Central memory CD8-positive, alpha-beta T cell (primary cell): ENCODE data around the gene CCR1.
"Not testable (repeated sequence)": the region's sequence is repeated elsewhere in the genome, so short reads cannot be mapped to it uniquely, and the experiment has no call there.

Experiments used
- ATAC-seq: fragments of 150-1000 bp; cut with Tn5 transposase; replicated peaks from 2 replicates; pipeline ENCODE4 v1.10.0; 2022; ENCODE audit warnings: mild to moderate bottlenecking, moderate FRiP score, moderate number of reproducible peaks; ENCODE audit not compliant: poor library complexity, severe bottlenecking; ENCODE audit errors: extremely low read depth
- DNase-seq, 2 donors: peaks; one replicate each; pipeline ENCODE4 v3.0.0; 2021; ENCODE audit warnings: low spot score in 2 of 2
- H3K27ac Mint-ChIP-seq: one replicate; pipeline ENCODE4 v1.8.0; 2022; ENCODE audit warnings: low read depth, mild to moderate bottlenecking, moderate library complexity, mixed read lengths
- H3K27me3 Mint-ChIP-seq: one replicate; pipeline ENCODE4 v1.8.0; 2022; ENCODE audit warnings: mixed read lengths
- H3K36me3 Mint-ChIP-seq: one replicate; pipeline ENCODE4 v1.8.0; 2022; ENCODE audit warnings: mild to moderate bottlenecking, moderate library complexity, mixed read lengths; ENCODE audit not compliant: insufficient read depth
- H3K4me1 Mint-ChIP-seq: one replicate; pipeline ENCODE4 v1.8.0; 2022; ENCODE audit warnings: mixed read lengths
- H3K4me3 Mint-ChIP-seq: one replicate; pipeline ENCODE4 v1.8.0; 2022; ENCODE audit warnings: mild to moderate bottlenecking, moderate library complexity, mixed read lengths
- H3K9me3 Mint-ChIP-seq: one replicate; pipeline ENCODE4 v1.8.0; 2022; ENCODE audit warnings: mixed read lengths

The CCR1 gene

DNA sequence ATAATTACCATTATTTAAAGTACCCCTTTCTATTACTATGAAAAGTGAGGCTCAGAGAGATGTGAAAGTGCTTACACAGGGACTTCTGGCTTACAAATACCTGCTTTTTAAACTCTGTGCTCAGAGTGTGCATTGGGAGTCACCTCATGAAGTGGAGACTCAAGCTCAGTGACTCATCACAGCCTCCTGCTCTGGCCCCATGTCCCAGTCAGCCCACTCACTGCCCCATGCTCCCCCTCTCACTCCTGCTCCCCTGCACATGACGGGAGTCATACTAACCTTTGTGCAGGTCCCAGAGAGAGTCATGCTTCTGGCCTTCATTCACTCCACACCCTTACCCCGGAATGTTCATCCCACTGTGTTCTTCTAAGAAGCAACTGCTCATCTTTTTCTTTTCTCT, 20.2 kb downstream of the CCR1 start:
- H3K27me3 Mint-ChIP-seq, result no peaks in the 10 kb centered on the region
- peaks cover 20% of the 10 kb centered on the region for H3K4me1 Mint-ChIP-seq
- ATAC-seq, result no peak

DNA sequence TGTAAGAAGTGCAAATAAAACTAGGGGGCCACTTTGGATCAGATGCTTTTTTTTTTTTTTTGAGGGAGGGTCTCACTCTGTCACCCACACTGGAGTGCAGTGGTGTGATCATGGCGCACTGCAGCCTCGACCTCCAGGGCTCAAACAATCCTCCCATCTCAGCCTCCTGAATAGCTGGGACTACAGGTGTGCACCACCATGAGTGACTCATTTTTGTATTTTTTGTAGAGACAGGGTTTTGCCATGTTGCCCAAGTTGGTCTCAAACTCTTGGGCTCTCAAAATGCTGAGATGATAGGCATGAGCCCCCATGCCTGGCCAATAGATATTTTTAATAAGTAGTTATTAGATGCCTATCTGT, 20.8 kb downstream of the CCR1 start:
- DNase-seq (no peak), ATAC-seq (no peak)
- H3K4me3 Mint-ChIP-seq, result no peak overlapping the region
- H3K36me3 Mint-ChIP-seq, result peaks cover 1% of the 10 kb centered on the region
- H3K9me3 Mint-ChIP-seq, result no peaks in the 10 kb centered on the region
- H3K4me1 Mint-ChIP-seq, result peaks cover 20% of the 10 kb centered on the region
- peak overlapping the region; percentile 51 for H3K27ac Mint-ChIP-seq
- no peaks in the 10 kb centered on the region for H3K27me3 Mint-ChIP-seq

More for the DNA sequence above, 20.2 kb downstream of the CCR1 start:
- H3K4me3 Mint-ChIP-seq, result no peak overlapping the region
- no peaks in the 10 kb centered on the region for H3K9me3 Mint-ChIP-seq
- H3K36me3 Mint-ChIP-seq, result peaks cover 1% of the 10 kb centered on the region
- DNase-seq, result no peak
- peak overlapping the region; percentile 51 for H3K27ac Mint-ChIP-seq

DNA sequence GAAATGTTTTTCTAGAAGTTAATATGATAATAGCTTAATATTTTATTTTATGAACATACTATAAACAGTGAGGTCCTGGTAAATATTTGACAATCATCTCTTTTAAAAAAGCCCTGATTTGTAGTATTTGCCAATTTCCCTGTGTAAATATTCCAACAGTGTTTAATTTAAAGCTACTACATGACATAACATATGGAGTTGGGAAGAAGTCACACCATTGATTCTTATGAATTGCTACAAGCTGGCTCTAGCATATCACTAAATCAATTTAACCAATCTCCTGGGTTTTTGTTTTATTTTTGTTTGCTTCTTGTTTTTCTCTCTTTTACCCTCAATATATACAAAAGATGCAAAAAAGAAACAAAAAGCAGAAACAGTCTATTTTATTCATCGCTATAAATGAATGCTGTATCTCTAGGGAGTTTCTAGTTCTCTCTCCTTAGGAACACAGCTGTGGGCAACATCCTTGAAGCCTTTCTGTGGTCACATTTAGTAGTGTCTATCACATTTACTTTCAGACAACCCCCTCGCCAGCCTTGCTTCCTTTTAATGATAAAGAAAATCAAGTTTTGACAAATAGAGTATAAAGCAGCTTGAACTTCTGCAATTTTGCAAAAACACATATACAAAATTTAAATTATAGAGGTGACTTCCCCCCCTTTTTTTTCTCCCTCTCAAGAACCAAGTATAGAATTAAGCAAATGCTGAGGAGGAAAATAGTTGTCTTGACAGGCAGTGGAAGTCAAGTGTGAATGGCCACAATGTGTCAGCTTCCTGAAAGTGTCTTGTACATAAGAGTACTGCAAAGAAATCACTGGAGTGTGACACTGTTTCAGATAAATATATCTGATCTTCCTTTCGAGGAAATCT, 21.4 kb downstream of the CCR1 start:
- Mint-ChIP-seq H3K27me3 (no peaks in the 10 kb centered on the region), H3K27ac (peak overlapping the region; percentile 51), H3K4me1 (peaks cover 20% of the 10 kb centered on the region), H3K4me3 (no peak overlapping the region), H3K9me3 (no peaks in the 10 kb centered on the region), H3K36me3 (peaks cover 1% of the 10 kb centered on the region)
- no peak for DNase-seq
- no peak for ATAC-seq

DNA sequence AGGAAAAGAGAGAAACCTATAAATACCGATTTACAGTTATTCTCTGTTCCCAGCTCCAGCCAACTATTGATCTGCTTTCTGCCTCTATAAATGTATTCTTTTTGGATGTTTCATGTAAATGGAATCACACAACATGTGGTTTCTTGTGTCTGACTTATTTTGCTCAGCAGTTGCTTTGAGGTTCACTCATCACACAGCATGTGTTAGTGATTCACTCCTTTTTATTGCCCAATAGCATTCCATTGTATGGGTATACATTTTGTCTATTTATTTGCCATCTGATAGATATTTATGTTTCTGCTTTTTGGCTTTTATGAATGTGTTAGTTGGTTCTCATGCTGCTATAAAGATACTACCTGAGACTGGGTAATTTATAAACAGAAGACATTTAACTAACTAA, 23.6 kb downstream of the CCR1 start:
- H3K9me3 Mint-ChIP-seq, result no peaks in the 10 kb centered on the region
- H3K27me3 Mint-ChIP-seq, result no peaks in the 10 kb centered on the region
- no peak for DNase-seq
- no peak overlapping the region for H3K27ac Mint-ChIP-seq
- H3K36me3 Mint-ChIP-seq, result peaks cover 1% of the 10 kb centered on the region
- no peak overlapping the region for H3K4me3 Mint-ChIP-seq
- no peak for ATAC-seq
- H3K4me1 Mint-ChIP-seq, result peaks cover 20% of the 10 kb centered on the region

DNA sequence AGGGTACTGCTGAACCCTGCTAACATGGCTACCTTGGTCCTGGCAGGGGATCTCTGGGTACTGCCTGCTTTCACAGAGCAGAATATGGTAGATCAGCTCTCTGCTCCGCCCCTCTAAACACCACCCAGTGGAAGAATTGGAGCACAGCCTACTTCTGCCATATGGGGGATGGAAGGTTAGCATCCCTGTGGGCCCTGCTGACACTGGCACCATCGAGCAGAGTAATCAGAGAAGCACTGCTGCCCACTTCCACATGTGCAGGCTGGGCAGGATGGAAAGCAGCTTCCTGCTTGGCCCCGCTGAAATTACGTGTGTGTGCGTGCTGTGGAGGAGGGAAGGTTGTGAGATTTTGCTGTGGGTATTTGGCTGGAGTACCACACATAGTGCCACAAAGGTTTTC, 24.8 kb downstream of the CCR1 start:
- DNase-seq (no peak), ATAC-seq (no peak)
- H3K27me3 Mint-ChIP-seq, result no peaks in the 10 kb centered on the region
- H3K4me3 Mint-ChIP-seq, result no peak overlapping the region
- H3K27ac Mint-ChIP-seq, result no peak overlapping the region
- peaks cover 1% of the 10 kb centered on the region for H3K36me3 Mint-ChIP-seq
- no peaks in the 10 kb centered on the region for H3K9me3 Mint-ChIP-seq
- H3K4me1 Mint-ChIP-seq, result peaks cover 19% of the 10 kb centered on the region

DNA sequence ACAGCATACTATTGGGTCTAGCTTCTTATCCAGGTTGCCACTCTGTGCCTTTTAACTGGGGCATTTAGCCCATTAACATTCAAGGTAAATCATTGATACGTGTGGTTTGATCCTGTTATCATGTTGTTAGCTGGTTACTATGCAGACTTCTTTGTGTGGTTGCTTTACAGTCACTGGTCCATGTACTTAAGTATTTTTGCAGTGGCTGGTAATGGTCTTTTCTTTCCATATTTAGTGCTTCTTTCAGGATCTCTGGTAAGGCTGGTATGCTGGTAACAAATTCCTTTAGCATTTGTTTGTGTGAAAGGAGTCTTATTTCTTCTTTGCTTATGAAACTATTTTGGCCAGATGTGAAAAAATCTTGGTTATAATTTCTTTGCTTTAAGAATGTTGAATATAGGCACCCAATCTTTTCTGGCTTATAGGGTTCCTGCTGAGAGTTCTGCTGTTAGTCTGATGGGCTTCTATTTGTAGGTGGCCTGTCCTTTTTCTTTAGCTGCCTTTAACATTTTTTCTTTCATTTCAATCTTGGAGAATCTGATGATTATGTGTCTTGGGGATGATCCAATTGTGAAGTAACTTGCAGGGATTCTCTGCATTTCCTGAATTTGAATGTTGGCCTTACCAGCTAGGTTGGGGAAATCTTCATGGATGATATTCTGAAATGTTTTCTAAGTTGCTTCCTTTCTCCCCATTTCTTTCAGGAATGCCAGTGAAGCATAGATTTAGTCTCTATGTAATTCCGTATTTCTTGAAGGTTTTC, 39.3 kb downstream of the CCR1 start:
- H3K9me3 Mint-ChIP-seq, result no peaks in the 10 kb centered on the region
- peaks cover 1% of the 10 kb centered on the region for H3K36me3 Mint-ChIP-seq
- no peak overlapping the region for H3K4me3 Mint-ChIP-seq
- no peaks in the 10 kb centered on the region for H3K4me1 Mint-ChIP-seq
- ATAC-seq (no peak), DNase-seq (no peak)
- no peaks in the 10 kb centered on the region for H3K27me3 Mint-ChIP-seq
- no peak overlapping the region for H3K27ac Mint-ChIP-seq

DNA sequence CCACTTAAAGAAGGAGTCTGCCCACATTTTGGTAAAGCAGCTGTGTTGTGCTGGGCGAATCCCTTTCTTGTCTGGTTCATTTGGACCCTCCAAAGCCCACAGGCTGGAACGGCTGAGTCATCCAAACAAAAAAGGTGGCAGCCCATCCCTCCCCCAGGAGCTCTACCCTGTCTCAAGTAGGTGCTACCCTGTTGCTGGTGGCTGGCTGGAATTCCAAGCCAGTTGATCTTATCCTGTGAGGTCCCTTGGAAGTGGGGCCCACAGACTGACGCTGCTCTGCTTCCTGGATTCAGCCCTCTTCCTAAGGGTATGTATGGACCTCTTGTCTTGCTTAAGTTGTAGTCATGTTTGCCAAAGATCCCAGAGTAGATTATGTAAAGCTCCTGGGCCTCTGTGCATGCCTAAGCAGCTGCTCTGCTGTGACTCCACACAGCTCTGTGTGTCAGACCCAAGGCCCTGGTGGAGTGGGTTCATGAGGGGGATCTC, 44.5 kb downstream of the CCR1 start:
- H3K27ac Mint-ChIP-seq, result no peak overlapping the region
- H3K36me3 Mint-ChIP-seq, result no peaks in the 10 kb centered on the region
- ATAC-seq (no peak), DNase-seq (no peak)
- H3K4me3 Mint-ChIP-seq, result no peak overlapping the region
- no peaks in the 10 kb centered on the region for H3K9me3 Mint-ChIP-seq
- no peaks in the 10 kb centered on the region for H3K27me3 Mint-ChIP-seq
- H3K4me1 Mint-ChIP-seq, result no peaks in the 10 kb centered on the region

DNA sequence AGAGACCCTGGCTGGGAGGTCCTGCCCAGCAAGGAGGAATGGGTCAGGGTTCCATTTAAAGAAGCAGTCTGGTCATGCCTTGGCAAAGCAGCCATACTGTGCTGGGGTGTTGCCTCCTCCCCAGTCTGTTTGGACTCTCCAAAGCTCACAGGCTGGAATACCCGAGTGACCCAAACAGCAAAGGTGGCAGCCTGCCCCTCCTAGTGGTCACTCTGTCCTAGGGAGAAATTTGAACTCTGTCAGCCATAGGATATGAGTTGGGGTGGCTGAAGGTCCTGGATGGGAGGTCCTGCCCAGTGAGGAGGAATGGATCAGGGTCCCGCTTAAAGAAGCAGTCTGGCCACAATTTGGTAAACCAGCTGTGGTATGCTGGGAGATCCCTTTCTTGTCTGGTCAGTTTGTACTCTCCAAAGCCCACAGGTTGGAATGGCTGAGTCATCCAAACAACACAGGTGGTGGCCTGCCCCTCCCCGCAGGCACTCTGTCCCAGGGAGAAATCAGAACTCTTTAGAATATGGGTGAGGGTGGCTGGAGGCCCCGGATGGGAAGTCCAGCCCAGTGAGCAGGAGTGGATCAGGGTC, 45.0 kb downstream of the CCR1 start:
- no peaks in the 10 kb centered on the region for H3K36me3 Mint-ChIP-seq
- H3K4me3 Mint-ChIP-seq, result no peak overlapping the region
- no peaks in the 10 kb centered on the region for H3K27me3 Mint-ChIP-seq
- no peak for DNase-seq
- no peak for ATAC-seq
- H3K4me1 Mint-ChIP-seq, result no peaks in the 10 kb centered on the region
- no peaks in the 10 kb centered on the region for H3K9me3 Mint-ChIP-seq
- no peak overlapping the region for H3K27ac Mint-ChIP-seq

DNA sequence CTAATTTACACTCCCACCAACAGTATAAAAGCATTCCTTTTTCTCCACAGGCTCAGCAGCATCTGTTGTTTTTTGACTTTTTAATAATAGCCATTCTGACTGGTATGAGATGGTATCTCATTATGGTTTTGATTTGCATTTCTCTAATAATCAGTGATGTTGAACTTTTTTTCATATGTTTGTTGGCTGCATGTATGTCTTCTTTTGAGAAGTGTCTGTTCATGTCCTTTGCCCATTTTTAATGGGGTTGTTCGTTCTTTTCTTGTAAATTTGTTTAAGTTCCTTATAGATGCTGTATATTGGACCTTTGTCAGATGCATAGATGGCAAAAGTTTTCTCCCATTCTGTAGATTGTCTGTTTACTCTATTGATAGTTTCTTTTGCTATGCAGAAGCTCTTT, 50.4 kb downstream of the CCR1 start:
- not testable (repeated sequence) for H3K27ac Mint-ChIP-seq, DNase-seq

DNA sequence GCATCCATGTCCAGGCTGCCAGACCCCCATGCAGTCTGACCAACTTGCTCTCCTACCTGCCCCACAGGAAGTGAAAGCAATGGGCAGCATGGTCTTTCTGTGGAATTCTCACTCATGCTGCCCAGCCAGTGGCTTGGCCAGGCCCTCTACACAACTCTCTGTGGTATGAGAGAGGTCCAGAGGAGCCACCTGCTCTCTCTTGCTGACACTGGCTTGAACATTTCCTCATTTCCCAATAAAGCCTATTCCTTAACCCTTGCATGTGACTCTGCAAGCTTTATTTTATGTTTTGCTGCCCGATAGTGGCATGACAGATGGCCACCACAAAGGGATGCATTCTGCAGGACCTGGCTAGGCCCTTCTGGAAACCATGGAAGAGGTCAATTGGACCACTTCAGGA, 53.8 kb downstream of the CCR1 start:
- no peaks in the 10 kb centered on the region for H3K27me3 Mint-ChIP-seq
- ATAC-seq, result no peak
- H3K9me3 Mint-ChIP-seq, result no peaks in the 10 kb centered on the region
- peaks cover 2% of the 10 kb centered on the region for H3K36me3 Mint-ChIP-seq
- no peak overlapping the region for H3K4me3 Mint-ChIP-seq
- no peak overlapping the region for H3K27ac Mint-ChIP-seq
- peaks cover 17% of the 10 kb centered on the region for H3K4me1 Mint-ChIP-seq
- DNase-seq, result no peak

More for the DNA sequence above, 50.4 kb downstream of the CCR1 start:
- ATAC-seq, H3K36me3 Mint-ChIP-seq, H3K9me3 Mint-ChIP-seq, H3K27me3 Mint-ChIP-seq, H3K4me3 Mint-ChIP-seq: not testable (repeated sequence)
- peaks cover 17% of the 10 kb centered on the region for H3K4me1 Mint-ChIP-seq
